Measurements from ENCODE around the gene TRIP6.
"Not testable (repeated sequence)": the region's sequence is repeated elsewhere in the genome, so short reads cannot be mapped to it uniquely, and the experiment has no call there.

TRIP6 gene

DNA sequence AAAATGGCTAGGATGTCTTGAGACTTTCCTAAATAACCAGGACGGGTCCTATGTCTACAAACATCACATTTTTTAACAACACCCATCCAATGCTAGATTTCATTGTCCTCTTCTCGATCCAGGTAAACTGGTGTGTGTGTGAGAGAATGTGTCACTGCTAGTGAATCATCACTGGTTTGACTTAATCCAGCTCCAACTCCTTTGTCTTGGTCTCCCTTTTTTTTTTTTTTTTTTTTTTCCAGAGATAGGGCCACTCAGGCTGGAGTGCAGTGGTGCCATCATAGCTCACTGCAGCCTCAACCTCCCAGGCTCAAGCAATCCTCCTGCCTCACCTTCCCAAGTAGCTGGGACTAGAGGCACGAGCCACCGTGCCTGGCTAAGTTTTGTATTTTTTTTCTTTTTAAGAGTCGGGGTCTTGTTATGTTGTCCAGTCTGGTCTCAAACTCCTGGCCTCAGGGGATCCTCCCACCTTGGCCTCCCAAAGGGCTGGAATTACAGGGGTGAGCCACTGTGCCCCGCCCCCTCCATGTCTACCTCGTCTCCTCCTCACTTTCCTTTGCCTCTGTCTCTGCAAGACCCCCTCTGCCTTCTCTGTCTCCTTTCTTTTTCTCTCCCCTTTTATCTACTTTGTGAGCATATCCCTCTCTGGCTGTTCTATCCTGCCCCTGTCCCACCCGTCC, 24.5 kb downstream of the TRIP6 start:
- peak; percentile 83 for DNase-seq (ENCODE audit: low spot score)

DNA sequence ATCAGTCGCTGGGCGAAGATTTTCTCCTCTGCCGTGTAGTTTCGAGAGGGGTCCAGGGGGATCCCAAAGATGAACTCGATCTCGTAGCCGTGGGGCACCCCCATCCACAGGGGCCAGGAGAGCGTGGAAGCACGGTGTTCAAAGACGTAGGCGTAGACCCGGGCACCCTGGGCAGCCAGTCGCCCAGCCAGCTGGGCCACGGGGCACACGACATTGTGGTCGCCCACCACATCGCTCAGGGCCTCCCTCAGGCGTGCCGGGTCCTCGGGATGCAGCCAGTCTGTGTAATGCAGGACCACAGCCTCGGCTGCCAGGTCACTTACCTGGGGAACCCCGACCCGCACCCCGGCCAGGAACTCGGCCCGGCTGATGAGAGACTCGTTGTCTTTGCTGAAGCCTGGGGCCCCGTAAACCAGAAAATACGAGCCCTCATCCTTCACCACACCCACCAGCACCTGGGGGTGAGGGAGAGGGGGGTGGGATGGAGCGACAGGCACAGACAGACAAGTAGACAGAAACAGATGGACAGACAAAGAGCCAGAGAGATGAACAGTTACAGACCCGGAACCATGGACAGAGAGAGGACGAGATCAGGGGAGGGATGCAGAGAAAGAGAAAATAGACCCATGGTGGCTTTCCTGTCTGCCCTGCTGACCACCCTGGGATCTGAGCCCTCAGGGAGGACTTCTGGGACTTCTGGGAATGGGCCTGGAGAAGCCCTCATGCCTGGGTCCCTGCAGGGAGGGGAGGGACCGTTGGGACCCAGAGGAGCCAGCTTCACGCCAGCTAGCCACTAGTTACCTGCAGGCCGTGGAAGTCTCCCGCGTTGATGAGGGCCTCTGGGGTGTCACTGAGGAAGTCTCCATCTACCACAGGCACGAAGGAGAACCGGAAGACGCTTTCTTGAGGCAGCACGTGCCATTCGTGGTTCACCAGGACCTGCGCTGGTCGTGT, 25.5 kb downstream of the TRIP6 start:
- DNase-seq (ENCODE audit: low spot score), result no peak

DNA sequence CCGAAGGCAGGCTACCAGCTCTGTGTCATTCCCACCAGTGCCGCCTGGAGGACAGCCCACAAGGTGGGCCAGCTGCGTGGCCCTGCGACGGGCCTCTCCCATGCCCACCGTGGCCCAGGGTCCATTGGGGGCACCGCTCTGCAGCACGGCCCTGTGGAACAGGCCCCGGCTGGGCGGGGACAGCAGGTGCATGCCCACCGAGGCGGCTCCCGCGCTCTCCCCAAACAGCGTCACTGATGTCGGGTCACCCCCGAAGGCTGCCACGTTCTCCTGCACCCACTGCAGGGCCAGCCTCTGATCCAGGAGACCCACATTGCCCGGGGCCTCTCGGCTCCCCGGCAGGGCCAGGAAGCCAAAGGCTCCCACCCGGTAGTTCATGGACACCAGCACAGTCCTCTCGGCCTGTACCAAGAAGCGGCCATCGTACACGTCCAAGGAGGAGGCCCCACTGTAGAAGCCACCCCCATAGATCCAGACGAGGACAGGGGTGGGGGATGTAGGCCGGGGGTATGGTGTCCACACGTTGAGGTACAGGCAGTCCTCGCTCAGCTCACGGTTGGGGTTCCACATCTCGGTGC, 26.2 kb downstream of the TRIP6 start:
- no peak for DNase-seq (ENCODE audit: low spot score)

DNA sequence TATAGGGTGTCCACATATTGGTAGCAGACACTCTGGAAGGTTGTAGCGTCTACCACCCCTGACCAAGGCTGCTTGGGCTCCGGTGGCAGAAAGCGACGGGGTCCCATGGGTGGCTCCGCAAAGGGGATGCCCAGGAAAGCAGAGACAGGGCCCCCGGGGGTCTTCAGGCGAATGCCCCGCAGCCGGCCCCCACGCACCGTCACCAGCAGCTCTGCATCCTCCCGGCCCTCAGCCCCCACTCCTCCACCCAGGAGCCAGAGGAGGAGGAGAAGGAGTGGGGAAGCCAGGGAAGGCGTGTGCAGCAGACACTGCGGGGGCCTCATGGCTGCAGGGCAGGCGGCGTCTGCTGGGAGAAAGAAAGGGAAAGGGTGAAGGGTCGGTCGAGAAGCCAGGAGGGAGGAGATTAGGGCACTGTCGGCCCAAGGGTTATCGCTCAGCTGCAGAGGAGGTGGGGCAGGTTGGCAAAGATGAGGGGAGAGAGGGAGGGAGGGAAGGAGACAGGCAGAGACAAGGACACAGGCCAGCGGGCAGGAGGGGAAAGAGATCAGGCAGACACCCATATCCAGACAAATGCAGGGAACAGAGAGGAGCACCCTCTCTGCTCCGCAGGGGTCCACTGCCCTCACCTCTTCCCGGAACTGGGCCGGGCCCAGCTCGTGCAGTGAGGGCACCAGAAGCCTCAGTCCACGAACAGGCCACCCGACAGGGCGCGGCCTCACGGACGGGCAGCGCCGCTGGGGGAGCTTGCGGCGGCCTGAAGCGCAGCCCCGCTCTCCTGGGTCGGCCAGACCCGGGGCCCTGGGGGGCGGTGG, 26.9 kb downstream of the TRIP6 start:
- no peak for DNase-seq (ENCODE audit: low spot score)

DNA sequence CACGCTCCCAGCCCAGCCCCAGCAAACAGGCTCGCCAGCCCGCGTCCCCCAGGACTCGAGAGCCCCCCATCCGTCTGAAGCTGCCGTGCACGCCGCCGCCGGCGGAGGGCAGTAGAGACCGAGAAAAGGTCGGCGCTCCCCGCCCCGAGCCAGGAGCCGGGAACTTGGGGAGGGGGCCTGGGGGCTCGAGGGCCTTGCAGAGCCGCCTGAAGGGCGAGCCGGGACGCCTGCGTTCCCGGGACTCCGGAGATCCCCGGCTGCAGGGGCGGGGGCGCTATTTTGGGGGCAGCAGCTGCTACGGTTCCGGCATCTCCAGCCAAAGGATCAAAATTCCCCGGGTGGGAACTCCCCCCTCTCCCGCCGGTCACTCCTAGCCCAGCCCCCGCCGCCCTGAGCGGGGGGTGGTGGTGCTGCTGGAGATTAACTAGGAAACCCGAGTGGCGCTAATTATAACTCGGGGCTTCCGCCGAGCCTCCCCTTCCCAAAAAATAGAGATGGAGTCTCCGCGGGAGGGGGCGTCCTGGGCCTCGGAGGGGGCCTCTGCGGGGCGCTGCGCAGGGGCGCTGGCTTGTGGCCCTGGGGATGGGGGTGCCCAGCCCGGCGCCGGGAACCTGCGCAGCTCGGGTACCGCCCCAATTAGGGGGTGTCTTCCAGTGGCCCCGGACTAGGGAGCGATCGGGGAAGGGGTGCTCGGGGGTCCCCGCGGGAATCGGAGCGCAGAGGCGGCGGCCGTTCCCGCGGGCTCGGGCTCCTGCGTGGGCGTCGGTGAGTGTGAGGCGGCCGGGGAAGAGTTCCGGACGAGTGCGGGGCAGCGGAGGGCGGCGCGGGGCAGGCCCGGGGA, 27.9 kb downstream of the TRIP6 start:
- no peak for DNase-seq (ENCODE audit: low spot score)

DNA sequence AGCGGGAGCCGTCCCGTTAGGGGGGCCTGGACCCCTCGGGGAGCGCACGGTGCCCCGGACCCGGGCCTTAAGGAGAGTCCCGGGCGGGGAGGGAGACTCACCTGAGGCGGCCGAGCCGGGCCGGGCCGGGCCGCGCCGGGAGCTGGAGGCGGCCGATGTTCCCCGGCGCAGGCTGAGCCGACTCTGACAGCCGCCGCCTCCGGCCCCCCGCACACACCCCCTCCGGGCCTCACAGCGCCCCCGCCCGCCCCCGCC, 28.4 kb downstream of the TRIP6 start, which contains the start of gene ACHE:
Gene ACHE (minus strand): TSS at position 188 of the 255 bp plus-strand sequence. CDS start 1,656 bp downstream, outside the sequence.
- DNase-seq (ENCODE audit: low spot score), result no peak

DNA sequence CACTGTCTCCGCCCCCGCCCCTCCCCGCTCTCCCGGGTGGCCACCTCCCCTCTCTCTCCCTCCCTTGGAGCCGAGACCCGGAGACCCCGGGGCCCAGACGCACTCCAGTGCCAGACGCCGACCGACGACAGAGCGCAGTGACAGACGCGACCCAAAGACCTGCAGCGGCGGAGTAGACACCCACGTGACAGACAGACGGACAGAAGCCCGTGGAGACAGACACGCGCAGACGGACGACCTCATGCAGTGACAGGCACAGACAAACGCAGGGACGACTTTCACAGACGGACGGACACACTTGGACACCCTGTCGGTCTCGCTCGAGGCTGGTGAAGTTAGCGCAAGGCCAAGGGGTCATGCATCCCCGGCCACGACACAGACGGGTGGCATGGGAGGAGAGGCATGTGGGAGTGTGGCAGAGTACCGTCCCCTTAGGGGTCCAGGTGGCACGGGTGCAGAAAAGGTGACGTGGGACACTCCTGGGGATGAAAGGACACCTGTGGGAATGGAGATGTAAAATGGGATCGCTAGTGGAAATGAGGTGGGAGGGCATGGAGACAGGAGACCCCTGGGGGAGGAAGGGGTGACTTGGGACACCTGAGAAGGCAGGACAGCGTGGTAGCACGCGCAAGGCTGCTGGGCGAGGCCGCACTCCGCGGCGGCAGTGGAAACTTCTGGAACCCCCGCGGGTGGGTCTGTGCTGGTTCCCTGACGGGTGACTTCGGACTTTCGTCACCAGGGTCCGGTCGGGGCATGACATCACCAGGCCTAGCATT, 29.0 kb downstream of the TRIP6 start:
- peak; percentile 77 for DNase-seq (ENCODE audit: low spot score)

DNA sequence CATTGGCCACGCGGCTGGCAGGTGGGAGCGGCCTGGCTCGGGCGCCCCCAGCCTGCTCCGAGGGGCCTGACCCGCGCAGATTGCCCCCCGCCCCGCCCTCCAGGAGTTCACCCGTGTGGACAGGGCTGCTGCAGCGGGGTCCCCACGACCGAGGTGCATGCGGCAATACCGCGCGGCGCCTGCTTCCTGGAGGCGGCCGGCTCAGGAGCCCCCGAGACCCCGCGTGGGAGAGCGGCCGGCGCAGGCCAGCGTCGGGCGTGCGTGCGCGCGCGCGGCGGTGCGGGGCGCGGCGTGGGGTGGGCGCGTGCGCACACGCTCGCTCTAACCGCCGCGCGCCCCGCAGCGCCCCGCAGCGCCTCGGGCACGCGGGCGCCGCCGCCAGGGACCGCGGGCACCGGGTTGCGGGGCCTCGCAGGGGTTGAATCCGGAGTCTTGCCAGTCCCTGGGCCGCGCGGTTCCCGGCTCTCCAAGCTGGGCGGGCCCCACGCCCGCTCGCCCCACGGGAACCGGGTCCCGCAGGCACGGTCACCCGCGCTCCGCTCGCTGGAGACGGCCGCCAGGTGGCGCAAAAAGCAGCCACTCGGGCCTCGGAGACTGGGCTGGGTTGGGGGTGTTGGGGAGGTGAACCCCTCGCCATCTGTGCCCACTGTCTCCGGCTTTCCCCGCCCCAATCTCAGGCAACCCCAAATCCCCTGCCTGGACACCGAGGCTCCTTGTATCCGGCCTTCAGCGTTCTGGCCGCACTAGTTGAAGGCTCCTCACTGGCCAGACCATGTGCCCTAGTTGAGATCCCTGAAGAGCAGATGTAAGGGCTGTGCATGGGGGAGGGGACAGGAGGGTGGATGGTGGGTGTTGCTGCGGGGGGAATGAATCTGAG, 29.8 kb downstream of the TRIP6 start:
- DNase-seq (ENCODE audit: low spot score), result no peak

DNA sequence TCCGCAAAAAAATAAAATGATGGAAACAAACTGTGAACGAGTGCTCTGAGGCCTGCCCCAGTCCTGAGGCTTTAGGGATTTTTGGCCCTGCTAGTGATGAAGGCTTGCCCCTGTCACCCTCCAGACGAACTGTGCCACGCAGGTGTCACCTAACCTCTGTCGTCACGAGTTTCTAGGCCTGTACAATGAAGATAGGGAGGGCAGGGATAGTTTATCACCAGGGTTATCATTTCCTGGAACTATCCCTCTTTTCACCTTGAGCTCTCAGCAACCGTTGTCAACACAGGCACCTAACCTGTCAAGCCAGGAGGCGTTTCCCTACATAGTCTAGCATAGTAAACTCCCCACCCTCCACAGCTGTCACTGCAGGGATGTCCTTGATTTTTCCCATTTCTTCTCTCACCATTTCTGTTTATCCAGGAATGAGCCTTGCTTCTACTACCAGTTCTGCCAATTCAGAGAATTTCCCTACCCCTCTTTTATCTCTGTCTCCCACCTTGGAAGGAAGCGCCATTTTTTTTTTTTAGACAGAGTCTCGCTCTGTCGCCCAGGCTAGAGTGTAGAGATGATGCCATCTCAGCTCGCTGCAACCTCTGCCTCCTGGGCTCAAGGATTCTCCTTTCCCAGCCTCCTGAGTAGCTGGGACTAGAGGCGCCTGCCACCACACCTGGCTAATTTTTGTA, 30.7 kb downstream of the TRIP6 start:
- DNase-seq (ENCODE audit: low spot score), result no peak

DNA sequence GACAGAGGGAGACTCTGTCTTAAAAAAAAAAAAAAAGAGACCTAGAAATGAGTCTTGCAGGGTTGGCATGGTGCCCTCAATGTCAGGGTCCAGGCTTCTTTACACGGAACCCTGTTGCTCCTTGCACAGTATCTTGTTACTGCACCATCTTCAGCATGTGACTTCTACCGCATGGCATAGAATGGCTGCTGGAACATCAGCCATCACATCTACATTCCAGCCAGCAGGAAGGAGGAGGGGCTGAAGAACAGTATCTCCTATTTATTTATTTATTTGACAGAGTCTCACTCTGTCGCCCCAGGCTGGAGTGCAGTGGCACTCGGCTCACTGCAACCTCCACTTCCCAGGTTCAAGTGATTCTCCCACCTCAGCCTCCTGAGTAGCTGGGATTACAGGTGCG, 32.2 kb downstream of the TRIP6 start:
- DNase-seq (ENCODE audit: low spot score), result no peak

DNA sequence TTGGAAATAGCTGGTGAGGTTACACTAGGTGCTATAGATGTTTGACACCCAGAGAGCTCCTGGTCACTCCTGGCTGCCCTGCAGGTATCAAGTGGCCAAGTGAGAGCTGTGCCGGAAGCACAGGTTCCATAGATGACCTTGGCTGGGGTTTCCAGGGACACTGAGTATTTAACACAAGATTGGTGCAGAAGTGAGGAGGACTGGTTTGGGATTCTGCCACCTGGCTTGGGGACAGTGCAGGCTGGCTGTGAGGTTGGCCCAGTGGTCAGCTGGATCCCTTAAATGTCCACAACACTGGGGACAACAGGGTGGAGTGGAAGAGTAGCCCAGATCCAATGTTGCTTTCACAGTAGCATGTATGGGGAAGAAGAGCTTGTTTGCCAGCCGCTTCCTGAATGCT, 33.8 kb downstream of the TRIP6 start:
- DNase-seq (ENCODE audit: low spot score), result no peak

DNA sequence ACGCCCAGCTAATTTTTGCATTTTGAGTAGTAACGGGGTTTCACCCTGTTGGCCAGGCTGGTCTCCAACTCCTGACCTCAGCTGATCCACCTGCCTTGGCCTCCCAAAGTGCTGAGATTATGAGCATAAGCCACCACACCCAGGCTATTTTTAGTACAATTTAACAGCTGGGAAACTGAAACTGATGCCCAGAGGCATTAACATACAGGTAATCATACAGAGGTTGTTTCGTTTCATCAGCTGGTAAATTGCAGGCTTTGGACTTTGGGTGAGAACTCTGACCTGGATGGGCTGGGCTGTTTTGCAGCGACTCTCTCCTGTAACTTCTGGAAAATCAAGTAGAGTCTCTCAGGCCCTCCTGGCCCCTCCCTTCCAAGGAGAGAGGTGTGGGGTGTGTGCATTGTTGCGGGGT, 34.7 kb downstream of the TRIP6 start:
- no peak for DNase-seq (ENCODE audit: low spot score)

DNA sequence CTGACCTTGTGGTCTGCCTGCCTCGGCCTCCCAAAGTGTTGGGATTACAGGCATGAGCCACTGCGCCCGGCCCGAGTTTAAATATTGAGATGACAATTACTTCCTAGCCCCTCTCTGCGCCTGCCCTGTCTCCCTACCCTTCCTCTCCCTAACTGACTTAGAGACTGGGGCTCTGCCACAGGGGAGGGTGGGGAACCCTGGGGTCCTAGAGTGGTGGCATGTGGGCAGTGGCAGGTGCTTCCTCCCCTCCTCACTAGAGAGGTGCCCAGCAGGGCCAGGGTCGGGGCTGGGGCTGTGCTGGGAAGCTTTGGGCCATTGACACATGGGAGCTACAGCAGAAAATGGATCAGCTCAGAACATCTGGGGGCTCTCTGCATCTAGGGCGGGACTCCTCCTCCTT, 35.5 kb downstream of the TRIP6 start:
- no peak for DNase-seq (ENCODE audit: low spot score)

DNA sequence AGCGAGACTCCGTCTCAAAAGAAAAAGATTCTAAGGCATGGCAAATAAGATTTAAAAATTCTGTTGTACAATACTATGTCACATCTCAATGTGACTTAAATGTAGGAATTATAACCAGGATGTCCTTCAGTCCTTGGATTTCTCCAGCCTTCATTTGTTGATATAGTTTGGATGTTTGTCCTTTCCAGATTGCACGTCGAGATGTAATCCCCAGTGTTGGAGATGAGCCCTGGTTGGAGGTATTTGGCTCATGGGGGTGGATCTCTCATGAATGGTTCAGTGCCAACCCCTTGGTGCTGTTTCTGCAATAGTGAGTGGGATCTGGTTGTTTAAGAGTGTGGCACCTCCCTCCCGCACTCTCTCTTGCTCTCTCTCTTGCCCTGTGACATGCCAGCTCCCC, 41.3 kb downstream of the TRIP6 start:
- no peak for DNase-seq (ENCODE audit: low spot score)

DNA sequence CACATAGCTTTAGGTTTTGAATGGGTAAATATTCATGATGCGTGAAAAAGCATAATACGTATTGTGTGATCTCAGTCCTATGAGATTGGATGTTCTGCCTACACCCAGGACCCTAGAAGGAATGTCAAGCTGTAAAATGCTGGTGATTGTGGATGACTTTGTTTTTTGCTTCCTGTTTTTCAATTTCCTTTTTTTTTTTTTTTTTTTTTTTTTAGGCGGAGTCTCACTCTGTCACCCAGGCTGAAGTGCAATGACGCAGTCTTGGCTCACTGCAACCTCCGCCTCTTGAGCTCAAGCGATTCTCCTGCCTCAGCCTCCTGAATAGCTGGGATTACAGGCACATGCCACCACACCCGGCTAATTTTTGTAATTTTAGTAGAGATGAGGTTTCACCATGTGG, 43.3 kb downstream of the TRIP6 start:
- not testable (repeated sequence) for DNase-seq (ENCODE audit: low spot score)

DNA sequence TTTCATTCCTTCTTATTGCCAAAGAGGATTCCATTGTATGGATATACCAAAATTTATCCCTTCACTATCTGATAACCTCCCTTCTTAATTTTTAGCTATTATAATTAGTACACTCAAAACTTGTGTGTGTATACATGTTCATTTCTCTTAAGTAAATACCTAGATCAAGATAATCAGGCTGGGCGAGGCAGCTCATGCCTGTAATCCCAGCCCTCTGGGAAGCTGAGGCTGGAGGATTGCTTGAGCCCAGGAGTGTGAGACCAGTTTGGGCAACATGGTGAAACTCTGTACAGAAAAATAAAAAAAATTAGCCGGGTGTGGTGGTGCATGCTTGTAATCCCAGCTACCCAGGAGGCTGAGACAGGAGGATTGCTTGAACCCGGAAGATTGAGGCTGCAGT, 44.3 kb downstream of the TRIP6 start:
- DNase-seq (ENCODE audit: low spot score), result no peak

DNA sequence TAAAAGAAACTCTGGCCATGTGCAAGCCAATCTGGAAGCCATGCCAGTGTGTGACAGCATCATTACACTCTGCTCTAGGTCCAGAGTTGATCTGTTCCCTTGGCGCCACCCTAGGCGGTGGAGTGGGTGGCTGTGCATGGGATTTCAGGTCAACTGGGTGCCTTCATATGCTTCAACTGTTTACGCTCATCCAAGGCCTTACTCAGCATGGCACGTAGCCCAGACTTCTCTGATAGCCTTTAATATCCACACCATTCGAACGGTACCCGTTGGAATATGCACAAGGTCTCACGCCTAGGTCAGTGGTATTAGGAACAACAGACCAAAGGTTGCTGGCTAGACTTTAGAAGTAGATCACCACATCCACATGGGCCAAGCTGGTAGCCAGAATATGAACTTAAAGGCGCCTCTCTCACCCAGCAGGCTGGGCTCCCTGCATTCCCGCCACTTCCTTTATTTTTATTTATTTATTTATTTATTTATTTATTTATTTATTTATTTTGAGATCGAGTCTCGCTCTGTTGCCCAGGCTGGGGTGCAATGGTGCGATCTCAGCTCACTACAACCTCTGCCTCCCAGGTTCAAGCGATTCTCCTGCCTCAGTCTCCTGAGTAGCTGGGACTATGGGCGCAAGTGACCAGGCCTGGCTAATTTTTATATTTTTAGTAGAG, 47.2 kb downstream of the TRIP6 start:
- DNase-seq (ENCODE audit: low spot score), result no peak

DNA sequence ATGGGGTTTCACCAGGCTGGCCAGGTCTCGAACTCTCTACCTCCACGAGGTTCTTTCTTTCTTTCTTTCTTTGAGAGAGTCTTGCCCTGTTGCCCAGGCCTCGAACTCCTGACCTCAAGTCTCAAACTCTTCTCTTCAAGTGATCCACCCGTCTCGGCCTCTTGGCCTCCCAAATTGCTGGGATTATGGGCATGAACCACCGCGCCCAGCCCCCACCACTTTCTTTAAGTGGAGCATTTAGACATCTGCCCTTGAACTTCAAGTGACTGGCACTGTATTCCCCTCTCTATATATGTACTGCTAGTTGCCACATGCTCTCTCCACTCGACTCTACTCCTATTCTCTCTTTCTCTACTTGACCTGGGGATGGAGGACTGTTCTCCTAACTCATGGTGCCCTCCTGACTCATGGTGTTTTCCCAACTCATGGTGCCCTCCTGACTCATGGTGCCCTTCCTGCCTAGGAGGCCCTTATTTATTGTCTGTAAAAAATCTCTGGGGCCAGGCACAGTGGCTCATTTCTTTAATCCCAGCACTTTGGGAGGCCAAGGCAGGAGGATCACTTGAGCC, 47.8 kb downstream of the TRIP6 start:
- DNase-seq (ENCODE audit: low spot score), result no peak

Measured in SW480 (cell line).